Activated T-helper 9 cell treated with anti-CD3 and anti-CD28 coated beads, Interleukin-2, amount 50 U/mL, for 16 hours (primary cell): ENCODE measurements around the gene GNRH2.
"Not testable (repeated sequence)": the region's sequence is repeated elsewhere in the genome, so short reads cannot be mapped to it uniquely, and the experiment has no call there.

Source experiments
- DNase-seq: peaks from one replicate; pipeline ENCODE4 v3.0.0-alpha.2; 2020; ENCODE audit warnings: low read depth

The GNRH2 gene

DNA sequence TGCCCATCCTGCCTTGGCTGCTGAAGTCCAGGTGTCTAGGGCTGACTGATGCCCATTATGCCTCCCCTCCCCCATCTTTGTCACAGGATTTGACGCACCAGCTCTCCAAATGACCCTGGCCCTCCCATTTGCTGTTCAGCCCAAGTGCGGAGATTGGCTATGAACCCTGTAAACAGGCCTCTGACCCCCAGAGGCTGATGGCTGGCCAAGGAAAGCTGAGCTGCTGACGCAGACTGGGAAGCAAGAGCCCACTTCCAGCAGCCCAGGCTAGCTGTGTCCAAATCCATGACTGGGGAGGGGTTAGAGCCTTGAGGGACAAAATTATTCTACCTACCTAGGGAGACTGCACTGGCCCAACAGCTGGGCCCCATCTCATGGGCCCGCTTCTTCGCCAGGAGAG is 797 bp upstream of the GNRH2 start:
- DNase-seq = no peak

DNA sequence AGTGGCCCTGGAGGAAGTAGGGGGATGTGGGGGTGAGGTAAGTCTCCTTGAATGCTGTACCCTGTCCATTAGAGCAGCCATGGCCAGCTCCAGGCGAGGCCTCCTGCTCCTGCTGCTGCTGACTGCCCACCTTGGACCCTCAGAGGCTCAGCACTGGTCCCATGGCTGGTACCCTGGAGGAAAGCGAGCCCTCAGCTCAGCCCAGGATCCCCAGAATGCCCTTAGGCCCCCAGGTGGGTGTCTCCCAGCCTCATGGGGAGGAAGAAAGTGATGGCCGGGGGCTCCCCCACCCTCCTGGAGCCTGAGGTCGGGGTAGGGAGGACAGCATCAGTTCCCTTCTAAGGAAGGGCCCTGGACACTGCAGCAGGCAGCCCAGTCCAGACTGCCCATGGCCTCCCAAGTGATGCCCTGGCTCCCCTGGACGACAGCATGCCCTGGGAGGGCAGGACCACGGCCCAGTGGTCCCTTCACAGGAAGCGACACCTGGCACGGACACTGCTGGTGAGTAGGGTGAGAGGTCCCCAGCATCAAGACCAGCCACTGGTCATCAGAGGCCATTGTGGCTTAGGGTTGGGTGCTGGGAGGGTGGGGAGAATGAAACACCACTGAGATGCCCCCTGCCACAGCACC is 1.0 kb downstream of the GNRH2 start:
- no peak for DNase-seq

DNA sequence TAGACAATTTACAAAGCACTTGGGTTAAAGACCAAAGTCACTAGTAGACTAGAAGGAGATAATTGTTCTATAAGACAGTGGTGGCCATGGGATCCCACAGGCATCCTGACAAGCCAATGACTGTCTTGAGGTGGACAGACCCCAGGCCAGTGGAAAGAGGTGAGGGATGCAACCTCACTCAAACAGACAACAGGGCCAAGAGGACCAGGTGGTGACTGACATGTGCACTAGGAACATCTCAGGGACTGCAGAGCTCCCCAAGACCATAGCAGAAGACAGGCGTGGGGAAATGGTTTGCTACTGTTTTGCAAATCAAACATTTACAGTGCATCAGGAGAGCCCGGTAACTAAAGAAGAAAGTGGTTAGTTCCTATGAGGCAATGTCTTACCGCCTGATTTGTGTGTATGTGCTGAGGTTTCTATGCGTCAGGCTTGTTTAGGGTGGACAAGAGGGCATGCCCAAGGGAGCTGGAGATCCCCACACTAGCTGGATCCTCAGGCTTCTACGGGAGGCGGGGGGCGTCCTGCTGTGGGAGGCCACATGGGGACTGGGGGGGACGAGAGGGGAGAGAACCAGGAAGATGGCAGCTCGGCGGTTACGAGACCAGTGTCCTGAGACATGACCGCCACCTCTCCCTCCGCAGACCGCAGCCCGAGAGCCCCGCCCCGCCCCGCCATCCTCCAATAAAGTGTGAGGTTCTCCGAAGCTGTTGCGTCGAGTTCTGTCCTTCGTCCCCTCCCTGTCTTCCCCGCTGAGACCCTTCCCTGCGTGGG is 1.8 kb downstream of the GNRH2 start:
- peak; percentile 33 for DNase-seq

DNA sequence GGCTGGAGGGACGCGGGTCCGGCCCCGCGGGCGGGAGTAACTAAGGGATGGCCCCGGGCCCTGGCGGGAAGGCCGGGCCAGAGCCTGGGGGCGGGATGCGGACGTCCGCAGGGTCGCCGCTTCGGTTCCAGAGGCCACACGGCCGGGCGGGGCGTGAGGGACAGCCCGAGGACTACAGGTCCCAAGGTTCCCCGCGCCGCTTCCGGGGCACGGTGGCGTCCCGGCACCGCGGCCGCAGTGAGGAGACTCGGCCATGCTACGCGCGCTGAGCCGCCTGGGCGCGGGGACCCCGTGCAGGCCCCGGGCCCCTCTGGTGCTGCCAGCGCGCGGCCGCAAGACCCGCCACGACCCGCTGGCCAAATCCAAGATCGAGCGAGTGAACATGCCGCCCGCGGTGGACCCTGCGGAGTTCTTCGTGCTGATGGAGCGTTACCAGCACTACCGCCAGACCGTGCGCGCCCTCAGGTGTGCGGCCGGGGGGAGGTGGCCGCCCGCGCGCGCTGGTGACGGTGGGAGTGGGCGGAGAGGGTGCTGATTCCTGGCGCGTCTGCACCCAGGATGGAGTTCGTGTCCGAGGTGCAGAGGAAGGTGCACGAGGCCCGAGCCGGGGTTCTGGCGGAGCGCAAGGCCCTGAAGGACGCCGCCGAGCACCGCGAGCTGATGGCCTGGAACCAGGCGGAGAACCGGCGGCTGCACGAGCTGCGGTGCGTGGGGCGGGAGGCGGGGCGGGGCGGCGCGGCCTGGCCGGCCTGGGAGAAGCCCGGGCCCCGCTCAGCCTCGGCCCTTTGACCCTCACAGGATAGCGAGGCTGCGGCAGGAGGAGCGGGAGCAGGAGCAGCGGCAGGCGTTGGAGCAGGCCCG is 2.6 kb downstream of the GNRH2 start, which contains the start of gene MRPS26:
Gene MRPS26 (plus strand): TSS at position 237 of the 861 bp plus-strand sequence. CDS start 17 bp downstream, at position 254.
- DNase-seq = peak; percentile 74

DNA sequence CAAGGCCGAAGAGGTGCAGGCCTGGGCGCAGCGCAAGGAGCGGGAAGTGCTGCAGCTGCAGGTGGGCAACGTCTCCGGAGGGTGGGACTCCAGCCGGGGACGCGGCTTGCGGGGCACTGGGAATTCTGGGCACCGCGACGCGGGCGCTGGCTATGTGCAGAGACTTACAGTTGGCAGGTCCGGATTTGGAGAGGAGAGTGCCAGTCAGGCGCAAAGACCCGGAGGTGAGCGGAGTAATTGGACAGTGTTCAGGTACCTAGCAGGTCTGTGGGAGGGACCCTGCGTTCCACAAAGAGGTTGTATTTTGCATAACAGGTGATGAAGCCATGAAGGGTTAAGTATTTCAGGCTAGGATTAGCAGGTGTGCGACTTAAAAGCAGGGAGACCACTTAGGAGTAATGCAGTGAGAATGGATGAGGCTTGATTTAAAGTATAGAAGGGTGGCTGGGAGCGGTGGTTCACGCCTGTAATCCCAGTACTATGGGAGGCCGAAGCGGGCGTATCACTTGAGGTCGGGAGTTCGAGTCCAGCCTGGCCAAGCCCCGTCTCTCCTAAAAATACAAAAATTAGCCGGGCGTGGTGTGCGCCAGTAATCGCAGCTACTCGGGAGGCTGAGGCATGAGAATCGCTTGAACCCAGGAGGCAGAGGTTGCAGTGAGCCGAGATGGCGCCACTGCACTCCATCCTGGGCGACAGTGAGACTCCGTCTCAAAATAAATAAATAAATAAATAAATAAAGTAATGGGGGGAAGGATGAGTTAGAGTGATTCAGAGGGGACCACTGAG is 3.4 kb downstream of the GNRH2 start:
- no peak for DNase-seq

DNA sequence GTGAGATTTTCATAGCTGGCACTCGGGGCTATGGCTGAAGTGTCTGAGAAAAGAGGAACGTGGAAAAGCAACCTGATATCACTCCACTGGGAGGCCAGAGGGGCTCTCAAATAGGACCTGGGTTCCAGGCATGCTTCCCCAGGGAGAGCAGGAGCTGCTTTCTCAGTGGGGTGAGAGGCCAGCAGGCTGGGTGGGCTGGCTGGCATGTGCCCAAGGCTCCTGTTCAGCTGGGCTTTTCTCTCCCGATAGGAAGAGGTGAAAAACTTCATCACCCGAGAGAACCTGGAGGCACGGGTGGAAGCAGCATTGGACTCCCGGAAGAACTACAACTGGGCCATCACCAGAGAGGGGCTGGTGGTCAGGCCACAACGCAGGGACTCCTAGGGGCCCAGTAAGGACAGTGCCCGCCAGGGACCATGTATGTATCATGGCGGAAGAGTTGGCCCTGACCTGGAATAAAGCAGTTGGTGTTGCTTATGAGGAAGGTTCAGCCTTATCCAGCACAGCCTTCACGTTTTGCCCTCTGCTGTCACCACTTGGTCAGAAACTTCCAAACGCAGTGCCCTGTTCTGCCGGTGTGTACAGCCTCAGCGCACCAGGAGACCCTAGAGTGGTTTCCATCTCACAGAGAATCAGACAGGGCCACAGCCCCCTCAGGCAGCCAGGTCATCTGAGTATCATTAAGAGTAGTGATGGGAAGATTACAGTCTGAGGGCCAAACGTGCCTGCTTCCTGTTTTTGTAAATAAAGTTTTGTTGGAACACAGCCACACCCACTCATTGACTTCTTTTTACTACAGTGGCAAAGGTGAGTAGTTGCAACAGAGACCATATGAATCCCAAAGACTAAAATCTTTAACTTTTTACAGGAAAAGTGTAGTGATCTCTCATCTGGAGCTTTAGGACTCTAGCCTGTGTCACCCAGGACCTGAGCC is 4.3 kb downstream of the GNRH2 start:
- DNase-seq = no peak

DNA sequence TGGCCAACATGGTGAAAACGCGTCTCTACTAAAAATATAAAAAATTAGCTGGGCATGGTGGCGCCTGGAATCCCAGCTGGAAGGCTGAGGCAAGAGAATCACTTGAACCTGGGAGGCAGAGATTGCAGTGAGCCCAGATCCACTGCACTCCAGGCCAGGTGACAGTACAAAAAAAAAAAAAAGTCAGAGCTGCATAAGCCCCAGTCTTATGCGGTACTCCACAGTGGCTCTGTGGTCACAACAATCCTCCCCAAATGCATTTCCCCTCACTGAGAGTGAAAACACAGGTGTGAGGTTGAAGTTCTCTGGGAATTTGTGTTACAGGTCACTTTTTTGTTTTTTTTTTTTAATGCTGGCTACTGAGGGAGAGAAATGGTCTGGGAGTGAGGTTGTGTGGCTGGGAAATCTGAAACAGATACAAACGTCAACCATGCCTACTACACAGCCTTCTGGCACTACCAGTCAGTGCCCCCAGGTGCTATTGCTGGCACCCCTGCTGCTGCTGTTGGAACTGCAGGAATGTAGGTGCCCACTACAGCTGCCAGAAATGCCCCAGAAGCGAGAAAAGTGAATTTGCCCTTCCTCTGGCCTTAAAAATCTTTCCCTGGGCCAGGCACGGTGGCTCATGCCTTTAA is 8.1 kb downstream of the GNRH2 start:
- no peak for DNase-seq

DNA sequence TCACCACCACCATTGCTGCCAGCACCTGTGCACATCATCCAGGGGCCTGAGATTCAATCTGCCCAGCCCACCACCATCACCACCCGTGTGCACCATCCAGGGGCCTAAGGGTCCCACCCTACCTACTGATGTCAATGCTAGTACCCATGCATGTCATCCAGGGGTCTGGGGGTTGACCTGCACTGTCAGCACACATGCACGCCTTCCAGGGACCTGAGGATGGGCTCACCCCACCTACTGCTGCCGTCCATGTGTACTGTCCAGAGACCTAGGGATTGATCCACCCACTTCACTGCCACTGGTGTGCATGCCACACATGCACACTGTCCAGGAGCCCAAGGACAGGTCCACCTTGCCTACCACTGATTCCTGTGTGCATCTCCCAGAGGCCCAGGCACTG is 16.1 kb downstream of the GNRH2 start:
- no peak for DNase-seq

DNA sequence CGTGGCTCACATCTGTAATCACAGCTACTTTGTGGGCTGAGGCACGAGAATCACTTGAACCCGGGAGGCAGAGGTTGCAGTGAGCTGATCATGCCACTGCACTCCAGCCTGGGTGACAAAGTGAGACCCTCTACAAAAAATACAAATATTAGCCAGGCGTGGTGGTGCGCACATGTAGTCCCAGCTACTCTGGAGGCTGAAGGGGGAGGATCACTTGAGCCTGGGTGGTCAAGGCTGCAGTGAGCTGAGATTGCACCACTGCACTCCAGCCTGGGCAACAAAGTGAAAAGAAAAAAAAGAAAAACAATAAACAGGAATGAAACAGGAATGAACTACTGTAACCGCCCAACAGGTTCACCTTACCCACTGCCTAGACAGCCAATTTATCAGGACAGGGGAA is 20.7 kb downstream of the GNRH2 start:
- not testable (repeated sequence) for DNase-seq

DNA sequence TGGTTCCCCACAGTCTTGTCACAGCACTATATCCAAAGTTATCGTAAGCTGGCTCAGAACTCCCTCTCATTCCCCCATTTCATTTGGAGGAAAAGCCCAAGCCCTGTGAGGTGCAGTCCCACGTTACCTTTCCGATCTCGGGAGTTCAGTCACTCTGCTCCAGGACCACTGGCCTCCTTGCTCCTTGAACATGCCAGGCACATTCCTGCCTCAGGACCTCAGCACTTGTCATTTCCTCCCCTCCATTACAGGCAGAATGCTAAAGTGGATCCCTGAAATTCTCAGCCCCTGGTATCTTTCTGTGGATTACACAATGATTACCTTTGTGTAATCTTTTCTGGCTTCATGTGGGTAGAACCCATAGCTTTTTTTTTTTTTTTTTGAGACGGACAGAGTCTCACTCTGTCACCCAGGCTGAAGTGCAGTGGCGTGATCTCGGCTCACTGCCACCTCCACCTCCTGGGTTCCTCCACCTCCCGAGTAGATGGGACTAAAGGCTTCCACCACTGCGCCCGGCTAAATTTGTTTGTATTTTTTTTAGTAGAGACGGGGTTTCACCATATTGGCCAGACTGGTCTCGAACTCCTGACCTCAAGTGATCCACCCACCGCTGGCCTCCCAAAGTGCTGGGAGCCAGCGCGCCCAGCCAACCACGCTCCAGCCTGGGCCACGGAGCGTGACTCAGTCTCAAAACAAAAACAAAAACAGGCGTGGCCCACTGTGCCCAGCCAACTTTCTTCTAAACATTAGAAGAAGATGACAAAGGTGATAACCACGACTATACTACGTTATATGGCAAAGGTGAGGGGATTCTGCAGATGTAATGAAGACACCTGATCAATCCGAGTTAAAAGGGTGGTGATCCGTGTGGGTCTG is 24.0 kb downstream of the GNRH2 start:
- no peak for DNase-seq

DNA sequence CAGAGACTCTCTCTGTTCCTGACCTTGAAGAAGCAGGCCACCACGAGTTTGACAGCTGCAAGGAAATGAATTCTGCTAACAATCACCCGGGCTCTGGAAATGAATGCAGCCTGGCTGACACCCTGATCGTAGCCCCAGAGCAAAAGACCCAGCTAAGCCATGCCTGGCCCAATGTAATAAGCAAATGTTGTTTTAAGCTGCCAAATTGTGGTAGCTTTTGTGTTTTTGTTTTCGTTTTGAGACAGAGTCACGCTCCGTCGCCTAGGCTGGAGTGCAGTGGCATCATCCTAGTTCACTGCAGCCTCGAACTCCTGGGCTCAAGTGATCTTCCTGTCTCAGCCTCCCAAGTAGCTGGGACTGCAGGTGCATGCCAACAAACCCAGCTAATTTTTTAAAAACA is 24.7 kb downstream of the GNRH2 start:
- no peak for DNase-seq

DNA sequence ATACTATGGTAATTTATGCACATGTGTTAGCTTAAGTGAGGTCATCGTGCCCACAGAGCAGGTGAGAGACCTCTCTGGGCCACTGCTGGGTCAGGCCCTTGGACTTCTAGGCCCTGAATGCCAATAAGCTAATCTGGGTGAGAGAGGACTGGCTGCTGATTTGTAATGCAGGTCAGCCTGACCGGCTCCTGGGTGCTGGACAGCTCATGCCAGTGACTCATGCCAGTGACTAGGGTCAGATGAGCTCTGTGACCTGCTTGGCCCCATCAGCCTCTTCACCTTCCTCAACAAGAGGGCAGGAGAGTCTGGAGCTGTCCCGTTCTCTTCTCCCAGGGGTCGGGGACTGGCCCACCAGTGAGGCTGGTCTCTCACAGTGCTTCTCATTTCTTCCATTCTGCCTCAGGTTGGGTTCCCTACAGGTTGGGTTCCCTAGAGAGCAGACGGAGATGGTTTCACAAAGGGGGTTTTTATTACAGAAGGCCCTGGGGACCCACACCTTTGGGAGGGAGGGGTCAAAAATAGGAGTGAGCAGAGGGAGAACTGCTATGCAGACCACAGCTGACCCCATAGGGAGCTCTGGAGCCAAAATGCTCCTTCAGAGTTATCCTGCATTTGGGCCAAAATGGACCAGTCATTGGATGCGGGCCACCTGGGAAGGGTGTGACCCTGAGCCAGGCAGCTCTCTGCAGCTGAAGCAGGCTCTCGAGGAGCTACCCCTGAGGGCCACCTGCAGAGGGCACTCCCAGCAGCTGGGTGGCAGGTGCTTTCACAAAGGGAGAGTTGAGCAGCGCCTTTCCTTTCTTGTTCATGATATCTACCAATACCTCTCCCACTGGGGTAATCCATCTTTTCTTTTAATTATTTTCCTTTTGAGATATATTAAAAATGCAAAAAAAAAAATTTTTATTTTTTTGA is 25.8 kb downstream of the GNRH2 start:
- no peak for DNase-seq

DNA sequence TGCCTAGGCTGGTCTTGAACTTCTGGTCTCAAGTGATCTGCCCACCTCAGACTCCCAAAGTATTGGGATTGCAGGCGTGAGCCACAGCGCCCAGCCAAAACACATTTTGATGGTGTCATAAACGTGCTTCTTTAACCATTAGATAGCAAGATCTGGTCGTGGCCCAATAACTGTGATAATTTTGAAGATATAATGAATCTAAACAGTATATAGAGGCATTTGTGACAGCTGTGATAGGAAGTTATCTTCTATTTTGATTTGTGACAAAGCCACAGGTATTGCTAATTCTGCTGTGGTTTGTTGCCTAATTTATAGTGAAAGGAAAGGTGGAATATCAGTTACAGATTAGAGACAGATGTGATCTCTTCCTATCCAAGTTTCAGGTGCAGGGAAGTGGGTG is 27.3 kb downstream of the GNRH2 start:
- DNase-seq = no peak

DNA sequence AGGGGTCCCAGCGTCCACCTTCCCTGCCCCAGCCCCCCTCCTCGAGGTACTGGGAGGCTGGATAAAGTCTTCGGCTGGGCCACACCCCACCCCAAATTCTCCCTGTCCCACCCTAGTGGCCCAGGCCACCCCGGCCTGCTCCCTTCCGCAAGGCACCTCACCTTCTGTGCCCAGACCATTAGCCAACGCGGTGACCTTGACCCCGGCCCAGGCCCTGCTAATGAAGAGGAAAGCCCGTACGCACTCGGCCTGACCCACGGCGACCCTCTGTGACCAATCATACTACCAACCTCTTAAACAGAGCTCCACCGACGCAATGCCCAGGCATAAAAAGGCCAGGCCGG is 27.8 kb downstream of the GNRH2 start:
- no peak for DNase-seq

DNA sequence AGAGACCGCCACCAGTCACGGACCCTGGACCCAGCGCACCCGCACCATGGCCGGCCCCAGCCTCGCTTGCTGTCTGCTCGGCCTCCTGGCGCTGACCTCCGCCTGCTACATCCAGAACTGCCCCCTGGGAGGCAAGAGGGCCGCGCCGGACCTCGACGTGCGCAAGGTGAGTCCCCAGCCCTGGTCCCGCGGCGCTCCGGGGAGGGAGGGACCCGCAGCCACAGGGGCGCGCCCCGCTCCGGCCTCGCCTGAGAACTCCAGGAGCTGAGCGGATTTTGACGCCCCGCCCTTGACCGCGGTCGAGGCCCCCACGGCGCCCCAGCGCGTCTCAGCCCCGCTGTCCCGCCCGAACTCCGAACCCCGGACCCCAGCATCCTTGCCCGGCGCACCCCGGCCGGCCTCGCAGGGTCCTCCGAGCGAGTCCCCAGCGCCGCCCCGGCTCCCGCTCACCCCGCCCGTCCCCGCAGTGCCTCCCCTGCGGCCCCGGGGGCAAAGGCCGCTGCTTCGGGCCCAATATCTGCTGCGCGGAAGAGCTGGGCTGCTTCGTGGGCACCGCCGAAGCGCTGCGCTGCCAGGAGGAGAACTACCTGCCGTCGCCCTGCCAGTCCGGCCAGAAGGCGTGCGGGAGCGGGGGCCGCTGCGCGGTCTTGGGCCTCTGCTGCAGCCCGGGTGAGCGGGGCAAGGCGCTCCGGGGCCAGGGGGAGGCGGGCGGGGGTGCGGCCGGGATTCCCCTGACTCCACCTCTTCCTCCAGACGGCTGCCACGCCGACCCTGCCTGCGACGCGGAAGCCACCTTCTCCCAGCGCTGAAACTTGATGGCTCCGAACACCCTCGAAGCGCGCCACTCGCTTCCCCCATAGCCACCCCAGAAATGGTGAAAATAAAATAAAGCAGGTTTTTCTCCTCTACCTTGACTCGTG is 28.4 kb downstream of the GNRH2 start, which contains the start of gene OXT:
Gene OXT (plus strand): TSS at position 11 of the 920 bp plus-strand sequence. CDS start 36 bp downstream, at position 47.
- DNase-seq = peak; percentile 62

DNA sequence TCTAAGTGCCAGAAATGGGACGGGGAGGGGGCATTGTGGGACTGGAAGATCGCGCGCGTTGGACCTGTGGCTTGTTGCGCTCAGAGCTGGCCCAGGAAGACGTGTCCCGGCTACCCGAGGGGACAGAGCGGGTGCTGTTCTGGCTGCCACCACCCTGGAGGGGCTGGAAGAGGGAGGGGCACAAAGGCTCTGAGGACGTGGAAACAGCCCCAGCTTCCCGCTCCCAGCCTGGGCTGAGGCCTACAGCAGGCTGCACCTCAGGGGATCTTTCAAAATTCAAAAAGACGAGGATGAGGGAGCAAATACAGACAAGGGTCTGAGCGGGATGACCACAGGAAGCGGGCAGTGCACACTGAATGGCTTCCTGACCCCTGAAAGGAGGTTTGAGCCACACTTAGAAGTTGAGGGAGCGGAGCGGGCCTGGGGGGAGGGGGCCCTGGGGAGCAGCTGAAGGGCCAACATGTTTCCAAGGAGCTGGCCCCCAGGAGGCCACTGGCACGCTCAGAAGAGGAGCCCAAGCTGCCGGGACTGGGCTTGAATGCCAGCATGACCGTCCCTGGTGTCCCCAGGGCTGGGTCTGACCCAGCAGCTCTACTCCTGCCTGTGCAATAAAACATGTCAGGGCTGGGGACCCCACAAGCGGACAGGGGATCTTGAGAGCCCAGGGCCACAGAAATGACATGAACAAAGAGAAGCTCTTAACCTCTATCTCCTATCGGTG is 29.3 kb downstream of the GNRH2 start:
- DNase-seq = no peak
